GM19193 (cell line): ENCODE data around the gene NOTCH3.

Experiments used
- POLR2A ChIP-seq: IDR thresholded peaks from 4 replicates; pipeline ENCODE4 v1.6.1; 2011; ENCODE audit not compliant: insufficient read depth, insufficient read length; ENCODE audit errors: extremely low read depth

NOTCH3 gene

DNA sequence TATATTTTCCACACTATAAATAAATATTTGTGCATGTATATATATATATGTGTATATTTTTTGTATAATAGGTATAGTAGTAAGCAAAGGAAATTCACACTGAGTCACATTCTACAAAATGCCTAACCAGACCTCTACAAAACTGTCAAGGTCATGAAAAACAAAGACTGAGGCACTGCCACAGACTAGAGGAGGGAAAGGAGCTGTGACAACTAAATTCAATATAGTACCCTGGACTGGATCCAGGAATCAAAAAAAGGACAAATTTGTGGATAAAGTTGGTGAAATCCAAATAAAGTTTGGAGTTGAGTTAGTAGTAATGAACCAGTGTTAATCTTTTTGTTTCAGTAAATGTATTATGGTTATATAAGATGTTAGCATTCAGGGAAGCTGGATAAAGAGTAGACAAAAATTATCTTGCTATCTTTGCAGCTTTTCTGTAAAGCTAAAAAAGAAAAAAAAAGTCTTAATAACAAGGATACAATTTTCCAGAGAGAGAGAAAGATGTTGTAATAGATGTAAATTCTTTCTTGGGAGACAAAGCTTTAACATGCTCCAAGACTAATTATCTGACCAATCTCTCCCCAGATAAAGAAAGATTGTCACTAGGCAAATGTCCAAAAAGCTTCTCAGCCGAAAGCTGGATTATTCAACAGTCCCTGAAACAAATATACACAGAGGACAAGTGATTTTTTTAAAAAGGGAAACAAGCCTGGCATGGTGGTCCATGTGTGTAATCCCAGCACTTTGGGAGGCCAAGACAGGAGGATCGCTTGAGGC lies 74.5 kb downstream of the NOTCH3 start:
- TF ChIP-seq POLR2A = no peak

DNA sequence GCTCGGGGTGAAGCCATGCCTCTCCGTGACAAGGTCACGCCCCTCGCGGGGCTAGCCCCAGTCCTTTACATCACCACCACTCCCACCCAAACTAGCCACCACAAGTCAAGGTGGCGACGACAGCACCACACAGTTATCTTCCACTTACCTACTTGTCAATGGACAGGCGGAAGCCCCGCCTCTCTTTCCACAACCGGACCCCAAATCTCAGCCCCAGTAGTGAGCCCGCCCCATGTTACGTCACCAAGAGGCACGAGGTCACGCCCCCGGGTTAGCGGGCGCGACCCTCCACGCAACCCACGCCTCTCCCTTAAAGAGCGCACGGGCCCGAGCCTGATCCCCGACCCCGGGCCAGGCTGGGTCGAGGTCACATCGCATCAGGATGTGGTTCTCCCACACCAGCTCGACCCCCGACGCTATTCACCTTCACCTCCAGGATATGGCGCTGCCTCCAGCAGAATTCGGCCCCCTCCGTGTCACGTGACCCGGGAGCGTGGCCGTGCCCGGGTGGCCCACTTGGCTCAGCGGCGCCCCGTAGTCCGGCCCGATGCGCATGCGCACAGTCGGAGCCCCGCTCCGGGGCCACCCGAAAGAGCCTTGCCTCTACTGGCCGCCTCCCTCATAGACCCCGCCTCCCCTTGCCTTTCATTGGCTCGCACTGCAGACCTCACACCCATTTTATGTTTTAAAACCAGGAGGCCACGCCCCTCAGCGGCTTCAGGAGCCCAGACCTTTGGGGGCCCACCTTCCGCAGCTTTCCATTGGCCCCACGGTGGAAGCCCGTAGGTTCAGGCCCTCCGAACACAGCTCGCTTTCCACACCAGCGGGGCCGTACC lies 75.3 kb downstream of the NOTCH3 start:
- peak; percentile 86 for TF ChIP-seq POLR2A

DNA sequence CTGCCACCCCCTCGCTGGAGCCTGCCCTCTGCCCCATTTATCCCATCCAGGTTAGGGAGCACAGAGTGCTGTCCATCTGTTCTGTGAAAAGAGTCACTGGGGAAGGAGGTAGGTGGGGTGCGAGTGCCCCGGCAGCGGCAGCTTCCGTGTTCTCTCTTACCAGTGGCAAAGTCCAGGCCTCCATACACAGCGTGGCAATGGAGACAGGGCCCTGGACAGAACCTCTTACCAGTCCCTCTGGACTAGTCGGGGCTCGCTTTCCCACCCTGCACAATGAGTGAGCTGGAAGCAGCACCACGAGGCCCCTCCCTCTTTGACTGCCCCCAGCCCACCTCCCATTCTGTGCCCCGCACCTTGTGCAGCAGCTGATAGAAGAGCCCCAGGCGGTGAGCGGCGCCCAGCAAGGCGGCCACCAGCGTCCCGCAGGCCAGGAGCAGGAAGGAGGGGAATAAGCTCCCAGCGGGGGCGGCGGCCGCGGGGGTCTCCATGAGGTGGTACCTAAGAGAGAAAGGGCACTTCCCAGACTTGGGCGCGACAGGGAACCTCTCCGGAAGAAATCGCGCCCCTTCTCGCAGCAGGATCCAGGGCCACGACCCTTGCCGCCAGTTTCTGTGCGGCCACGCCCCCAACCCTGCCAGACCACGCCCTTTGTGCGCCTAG lies 76.1 kb downstream of the NOTCH3 start:
- TF ChIP-seq POLR2A = no peak

DNA sequence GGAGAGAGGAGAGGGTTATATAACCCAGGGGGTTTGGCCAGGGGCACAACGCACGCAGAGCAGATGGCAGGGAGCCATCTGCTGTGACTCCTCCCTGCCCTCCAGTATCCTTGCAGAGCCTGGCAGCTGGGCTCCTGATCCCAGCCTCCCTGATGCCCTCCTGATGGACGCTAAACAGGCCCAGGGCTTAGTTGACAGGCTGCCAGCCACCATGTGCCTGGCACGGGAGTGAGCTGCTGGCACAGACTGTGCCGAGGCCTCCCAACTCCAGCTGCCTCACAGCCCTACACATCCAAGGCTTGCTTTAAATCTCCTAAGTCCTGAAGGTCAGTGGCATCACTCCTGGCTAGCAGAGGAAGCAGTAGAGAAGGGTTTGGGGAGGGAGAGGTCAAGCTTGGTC lies 76.9 kb downstream of the NOTCH3 start:
- no peak for TF ChIP-seq POLR2A

DNA sequence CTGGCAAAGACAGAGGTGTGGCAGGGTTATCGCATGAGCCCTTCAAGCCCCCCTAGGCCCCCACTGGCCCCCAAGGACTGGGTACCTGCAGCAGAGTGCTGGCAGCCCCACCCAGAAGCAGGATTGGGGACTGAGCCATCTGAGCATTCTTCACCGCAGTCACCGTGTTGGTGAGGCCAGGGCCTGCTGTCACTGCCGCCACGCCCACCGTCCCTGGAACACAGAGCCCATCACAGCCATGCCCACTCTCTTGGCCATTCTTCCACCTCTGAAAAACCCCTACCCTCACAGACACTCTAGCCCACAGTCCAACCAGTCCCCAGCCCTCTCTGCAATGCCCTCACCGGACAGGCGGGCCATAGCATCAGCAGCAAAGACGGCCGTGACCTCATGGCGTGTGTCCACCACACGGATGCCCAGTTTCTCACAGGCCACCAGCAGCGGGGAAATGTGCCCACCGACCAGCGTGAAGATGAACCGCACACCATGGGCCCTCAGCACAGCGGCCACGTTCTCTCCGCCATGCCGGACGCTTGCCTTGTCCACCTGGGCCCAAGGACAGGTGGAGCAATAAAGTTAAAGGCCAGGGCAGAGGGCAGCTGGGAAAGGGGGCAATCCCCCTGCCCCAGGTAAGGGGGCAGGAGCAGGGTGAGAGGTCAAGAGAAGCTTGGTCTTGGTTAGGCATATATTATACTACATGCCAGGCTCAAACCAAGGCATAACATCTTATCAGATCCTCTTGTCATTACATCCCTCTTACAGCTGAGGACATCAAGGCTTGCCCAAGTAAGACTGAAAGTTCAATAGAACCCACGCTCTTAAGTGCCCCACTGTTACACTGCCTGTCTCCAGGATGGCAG lies 77.5 kb downstream of the NOTCH3 start:
- TF ChIP-seq POLR2A = no peak

DNA sequence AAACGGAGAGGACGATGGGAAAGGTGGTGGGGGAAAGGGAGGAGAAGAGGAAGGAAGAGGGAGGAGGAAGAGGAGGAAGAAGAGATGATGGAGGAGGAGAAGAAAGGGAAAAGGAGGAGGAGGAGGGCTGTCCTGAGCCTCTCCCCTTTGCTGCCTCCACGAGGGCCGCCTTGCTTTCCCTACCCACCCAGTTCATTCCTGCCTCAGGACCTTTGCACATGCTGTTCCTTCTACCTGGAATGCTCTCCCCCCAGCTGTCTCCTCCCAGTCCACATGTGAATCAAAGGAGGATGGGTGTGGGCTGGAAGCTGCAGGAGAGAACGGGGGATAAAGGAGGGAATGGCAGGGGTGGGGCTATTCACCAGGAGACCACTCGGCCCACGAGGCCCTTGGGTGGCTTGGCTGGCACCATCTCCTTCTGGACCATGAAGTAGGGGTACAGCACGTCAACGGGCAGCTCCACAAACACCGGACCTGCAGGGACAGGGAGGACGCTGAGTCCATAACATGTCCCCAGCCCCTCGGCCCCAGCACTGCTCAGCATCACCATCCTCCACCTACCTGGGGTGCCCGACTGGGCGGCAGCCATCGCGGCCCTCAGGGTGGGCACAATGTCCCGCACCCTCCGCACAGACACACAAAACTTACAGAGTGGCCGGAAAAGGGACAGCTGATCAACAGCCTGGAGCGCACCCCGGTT lies 78.3 kb downstream of the NOTCH3 start:
- TF ChIP-seq POLR2A = no peak

DNA sequence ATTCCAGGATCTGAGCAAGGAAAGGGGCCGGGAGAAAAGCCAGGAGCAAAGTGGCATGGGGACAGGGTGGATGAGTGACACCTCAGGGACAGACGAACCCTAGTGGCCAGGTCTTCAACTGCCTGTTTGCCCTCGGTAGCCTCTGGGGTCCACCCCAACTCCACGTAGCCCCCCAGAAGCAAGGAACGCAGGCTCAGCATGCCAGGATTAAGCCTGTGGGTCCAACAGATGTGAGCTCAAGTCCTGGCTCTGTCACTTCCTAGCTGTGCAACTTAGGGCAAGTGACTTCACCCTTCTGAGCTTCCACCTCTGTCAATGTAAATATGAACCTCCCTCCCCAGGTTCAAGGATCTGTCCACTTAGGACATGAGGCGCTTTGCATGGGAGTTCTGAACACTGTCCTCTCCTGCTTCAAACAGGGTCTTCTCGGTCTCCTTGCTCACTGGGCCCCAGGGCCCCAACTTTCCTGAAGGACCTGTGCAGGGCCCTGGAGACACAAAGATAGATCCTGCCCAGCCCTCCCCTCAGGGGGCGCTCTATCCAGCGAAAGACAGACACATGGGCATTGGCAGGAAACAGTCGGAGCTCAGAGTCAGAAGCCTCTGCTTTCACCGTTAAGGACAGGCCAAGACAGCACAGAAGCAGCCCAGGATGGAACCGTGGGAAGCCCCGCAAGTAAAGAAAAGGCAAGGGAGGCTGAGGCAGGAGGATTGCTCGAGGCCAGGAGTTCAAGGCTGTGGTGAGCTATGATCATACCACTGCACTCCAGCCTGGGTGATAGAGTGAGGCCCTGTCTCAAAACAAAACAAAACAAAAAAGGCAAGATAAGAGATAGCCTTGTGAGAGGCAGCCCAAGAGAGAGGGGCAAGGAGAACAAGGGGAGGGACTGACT lies 80.4 kb downstream of the NOTCH3 start:
- TF ChIP-seq POLR2A = no peak

DNA sequence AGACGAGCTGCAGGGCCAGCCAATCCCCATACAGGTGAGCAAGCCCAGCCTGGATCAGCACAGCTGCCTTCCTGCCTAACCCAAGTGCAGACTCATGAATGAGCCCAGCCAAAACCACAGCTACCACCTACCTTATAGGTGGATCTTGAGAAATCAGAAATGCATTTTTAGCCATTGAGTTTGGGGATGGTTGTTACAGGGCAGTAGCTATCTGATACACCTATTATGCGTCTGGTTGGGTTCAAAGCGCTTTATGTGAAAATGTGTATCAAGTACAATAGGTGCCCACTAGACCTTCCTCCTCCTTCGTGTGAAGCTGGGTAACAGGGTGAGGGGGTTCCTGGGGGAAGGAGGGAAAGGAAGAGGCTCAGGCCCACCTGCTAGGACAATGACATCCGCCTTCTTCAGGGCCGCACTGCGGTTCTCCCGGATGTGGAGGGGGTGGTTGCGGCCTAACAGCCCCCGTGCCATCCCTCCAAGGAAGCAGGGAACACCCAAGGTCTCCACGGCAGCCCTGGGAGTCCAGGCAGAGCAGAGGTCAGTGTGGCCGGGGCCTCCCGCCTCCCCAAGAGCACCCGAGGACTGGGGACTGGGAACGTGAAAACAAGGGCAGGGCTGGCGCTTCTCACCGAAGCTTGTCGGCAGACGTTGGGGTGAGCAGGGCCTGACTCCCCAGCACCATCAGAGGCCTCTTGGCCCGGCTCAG lies 81.9 kb downstream of the NOTCH3 start:
- no peak for TF ChIP-seq POLR2A

DNA sequence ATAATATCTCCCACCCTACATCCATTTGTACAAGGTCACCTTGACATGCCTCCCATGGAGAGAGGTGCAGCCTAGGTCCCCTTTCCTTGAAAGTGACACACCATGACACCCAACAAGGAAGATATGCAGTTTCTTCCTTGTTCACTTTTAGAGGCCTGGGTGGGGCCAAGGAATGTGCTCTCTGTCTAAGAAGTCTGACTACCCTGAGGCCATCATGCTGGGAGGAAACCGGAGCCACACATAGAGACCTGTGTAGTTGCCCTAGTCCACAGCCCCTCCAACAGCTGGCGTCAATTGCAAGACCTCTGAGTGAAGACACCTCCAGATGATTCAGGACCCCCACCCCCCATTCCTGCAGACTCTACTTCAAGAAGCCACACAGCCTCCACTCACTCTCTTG lies 82.5 kb downstream of the NOTCH3 start:
- TF ChIP-seq POLR2A = no peak

DNA sequence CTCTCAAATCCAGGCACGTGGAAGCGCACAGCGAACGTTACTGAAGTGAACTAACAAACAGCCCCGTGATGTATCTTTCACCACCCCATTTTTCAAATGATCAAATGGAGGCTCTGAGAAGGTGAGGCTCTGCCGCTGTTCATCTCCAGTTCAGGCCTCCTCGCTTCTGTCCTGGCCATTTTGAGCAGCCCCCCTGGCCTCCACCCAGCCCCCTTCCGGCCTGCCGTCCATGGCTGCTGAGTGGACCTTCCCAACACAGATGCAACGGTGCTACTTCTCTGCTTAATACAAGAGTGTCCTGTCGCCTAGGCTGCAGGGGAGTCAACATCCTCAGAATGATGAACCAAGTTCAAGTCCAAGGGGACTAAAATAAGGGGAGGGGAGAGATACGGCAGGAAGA lies 83.9 kb downstream of the NOTCH3 start:
- no peak for TF ChIP-seq POLR2A

DNA sequence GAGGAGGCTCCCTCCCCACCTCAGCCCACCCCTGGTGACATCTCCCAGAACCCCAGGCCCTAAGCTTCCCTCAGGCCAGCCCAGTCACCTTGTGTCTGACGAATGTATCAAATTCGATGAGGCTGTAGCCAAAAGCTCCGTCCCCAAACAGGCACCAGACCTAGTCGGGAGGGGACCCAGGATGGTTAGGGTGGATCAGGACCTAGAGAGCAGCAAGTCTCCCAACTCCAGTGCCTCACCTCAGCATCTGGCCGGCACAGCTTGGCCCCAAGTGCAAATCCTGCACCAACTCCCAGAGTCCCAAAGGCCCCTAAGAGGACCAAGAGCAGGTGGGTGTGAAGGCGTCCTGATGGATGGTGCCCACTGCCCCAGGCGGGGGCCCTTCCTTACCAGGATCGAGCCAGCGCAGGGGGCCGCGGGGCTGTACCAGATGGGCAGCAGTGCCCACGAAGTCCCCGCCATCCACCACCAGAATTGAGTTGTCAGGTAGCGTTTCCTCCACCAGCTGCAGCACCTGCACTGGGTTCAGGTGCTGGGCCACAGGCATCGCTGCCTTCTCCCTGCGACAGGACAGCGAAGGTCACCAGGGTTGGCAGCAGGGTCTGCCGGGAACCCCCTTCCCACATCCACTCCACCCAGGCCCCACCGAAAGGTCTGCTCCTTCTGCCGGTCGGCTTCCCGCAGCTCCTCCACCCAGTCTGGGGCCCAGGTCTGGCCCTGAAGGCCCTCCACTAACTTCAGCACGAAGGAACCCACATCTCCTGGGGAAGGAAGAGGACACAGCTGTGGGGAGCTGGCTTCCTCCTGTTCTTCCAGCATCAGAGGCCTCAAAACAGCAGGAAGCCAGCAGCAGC lies 84.8 kb downstream of the NOTCH3 start:
- TF ChIP-seq POLR2A = no peak

DNA sequence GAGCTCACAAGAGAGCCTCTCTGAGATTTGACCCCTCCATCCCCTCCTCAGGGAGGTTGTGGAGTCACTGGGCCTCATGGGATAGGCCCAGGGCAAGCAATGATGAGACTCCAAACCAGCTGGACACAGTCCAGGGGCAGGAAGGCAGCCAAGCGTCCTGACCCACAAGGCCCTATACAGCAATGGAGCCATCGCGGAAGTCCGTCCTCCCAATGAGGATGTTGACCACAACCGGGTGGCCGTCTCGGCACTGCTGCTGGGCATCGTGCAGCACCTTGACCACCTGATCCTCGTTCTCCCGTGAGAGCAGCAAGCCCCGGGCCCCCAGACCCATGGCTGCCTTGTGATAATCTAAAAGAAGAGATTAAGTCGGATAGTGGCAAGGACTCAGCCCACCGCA lies 85.7 kb downstream of the NOTCH3 start:
- TF ChIP-seq POLR2A = no peak

DNA sequence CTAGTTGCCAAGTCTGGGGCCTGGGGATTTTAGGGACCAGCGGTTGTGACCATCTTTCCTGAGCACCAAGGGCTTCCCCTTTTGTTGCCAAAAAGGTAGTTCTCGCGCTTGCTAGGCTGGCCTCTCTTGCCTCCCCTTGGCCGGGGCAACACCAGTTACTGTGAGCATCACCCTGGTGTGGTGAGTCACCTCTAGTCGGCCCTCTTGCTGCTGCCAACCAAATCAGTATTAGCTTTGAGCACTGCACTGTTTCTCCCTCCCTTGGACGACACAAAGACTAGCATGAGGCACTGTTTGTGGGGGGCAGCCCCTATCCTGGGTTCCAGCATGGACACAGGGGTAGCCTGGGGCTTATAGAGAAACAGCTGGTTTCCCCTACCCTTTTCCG lies 86.6 kb downstream of the NOTCH3 start:
- no peak for TF ChIP-seq POLR2A
